Astrocyte of the spinal cord (primary cell): Measurements from ENCODE around the gene UBE3D.

Source experiments
- DNase-seq: peaks from one replicate; pipeline ENCODE4 v3.0.0; 2011; ENCODE audit warnings: low read depth, low spot score
- H3K4me3 ChIP-seq: 2 replicates; pipeline ENCODE4 v1.5.1; 2011; ENCODE audit warnings: low read depth, mild to moderate bottlenecking, low read length, moderate library complexity
- CTCF ChIP-seq: IDR thresholded peaks from 2 replicates; pipeline ENCODE4 v1.5.1; 2012; ENCODE audit warnings: low read depth, mild to moderate bottlenecking, low read length, inconsistent platforms
- in situ Hi-C: cut with HindIII; loops from 2 replicates; pipeline ENCODE4 v1.10.0; 2017; ENCODE audit warnings: low sequenced_read_pairs

UBE3D gene

DNA sequence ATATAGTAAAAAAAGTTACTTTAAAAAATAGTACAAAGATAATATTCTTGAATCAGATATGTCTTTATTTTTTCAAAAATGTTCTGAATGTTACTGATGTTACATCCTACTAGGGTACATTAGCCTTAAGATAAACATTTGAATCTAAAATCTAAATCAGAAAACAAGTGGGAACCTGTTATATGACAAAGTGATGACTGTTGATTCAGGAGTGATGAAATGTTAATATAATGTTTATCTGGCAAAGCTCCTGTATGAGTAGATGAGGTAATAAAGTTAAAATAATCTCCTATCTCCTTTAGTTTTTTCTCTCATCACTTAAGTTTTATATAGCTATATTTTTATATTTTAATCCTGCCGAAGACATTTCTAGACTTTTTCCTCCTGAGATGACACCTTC lies 6.1 kb upstream of the UBE3D start:
- in situ Hi-C loops: no loop called here
- no peak for TF ChIP-seq CTCF
- H3K4me3 ChIP-seq: no peak overlapping the region
- no peak for DNase-seq

- DNase-seq: no peak
- H3K4me3 ChIP-seq: no peak overlapping the region
- TF ChIP-seq CTCF: no peak
- in situ Hi-C loops: no loop called here
Measured at GRCh38 chr6:83071023-83071422, 5.4 kb upstream of the UBE3D start.

DNA sequence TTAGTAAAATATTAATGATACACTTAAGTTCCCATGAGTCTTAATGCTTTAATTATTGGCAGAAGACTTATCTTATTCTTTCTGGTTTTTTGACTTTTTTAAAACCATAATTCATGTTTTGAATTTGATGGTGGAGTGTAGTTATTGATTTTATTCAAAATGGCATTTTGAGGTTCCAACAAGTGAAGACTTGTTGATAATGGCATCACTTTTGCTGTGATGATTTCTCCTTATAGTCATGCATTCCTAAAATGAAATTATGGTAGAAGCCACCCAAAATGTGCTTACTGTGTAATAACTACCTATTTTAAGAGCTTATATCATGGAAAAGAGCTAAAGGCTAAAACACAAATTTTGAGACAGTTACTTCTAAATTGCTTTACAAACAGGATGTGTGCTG lies 4.0 kb upstream of the UBE3D start:
- in situ Hi-C loops: no loop called here
- DNase-seq: no peak
- TF ChIP-seq CTCF: no peak
- H3K4me3 ChIP-seq: no peak overlapping the region

GRCh38 chr6:83068616-83069015 lies 3.0 kb upstream of the UBE3D start:
- no peak for DNase-seq
- TF ChIP-seq CTCF: no peak
- in situ Hi-C loops: no loop called here
- H3K4me3 ChIP-seq: peak overlapping the region; percentile 81

- in situ Hi-C loops: no loop called here
- DNase-seq: peak; percentile 93
- H3K4me3 ChIP-seq: peak within 1 kb of the TSS; percentile 81
- peak; percentile 99 for TF ChIP-seq CTCF
Measured at GRCh38 chr6:83067448-83068439, 2.1 kb upstream of the UBE3D start, which contains the start of gene DOP1A. DOP1A (plus strand) TSS chr6:83067671; CDS start chr6:83096978, 29,307 bp downstream.

- TF ChIP-seq CTCF: no peak
- H3K4me3 ChIP-seq: no peak overlapping the region
- peak; percentile 71 for DNase-seq
- in situ Hi-C loops: no loop called here
Measured at GRCh38 chr6:83062225-83062624, 3.4 kb downstream of the UBE3D start.
